HepG2 (cell line): ENCODE results near the gene TXNIP. TPM values are rescaled to one million over a fixed set of nuclear protein-coding genes. Genes with fewer than 3 reads are reported as not detected.
A peak's percentile ranks its signal among the peaks of the same experiment; 100 is the strongest.

Experiments used
- EEA1 ChIP-seq: sonication (generic); formaldehyde crosslinking; IDR thresholded peaks from 2 replicates; pipeline ENCODE4 v1.5.1; 2020; ENCODE audit warnings: mild to moderate bottlenecking, missing genetic modification reagents, borderline replicate concordance
- KMT2A ChIP-seq: sonication (generic); formaldehyde crosslinking; IDR thresholded peaks from 2 replicates; pipeline ENCODE4 v1.4.0; 2020; ENCODE audit warnings: missing genetic modification reagents
- LCORL ChIP-seq, 2 experiments: fragments of 450-650 bp in 1 of 2; sonication (generic) in 1 of 2; formaldehyde crosslinking in 1 of 2; IDR thresholded peaks; 2 replicates each; pipeline versions ENCODE4 v1.5.0 to v1.6.1; 2017 to 2020; ENCODE audit warnings: antibody characterized with exemption in 1 of 2, missing genetic modification reagents in 1 of 2
- MYC ChIP-seq: sonication (generic); formaldehyde crosslinking; IDR thresholded peaks from 2 replicates; pipeline ENCODE4 v1.9.0; 2021; ENCODE audit warnings: missing genetic modification reagents, borderline replicate concordance
- NFKB2 ChIP-seq: sonication (generic); formaldehyde crosslinking; IDR thresholded peaks from 2 replicates; pipeline ENCODE4 v1.4.0; 2020; ENCODE audit warnings: missing genetic modification reagents, borderline replicate concordance
- SAP130 ChIP-seq: IDR thresholded peaks from 2 replicates; pipeline ENCODE4 v1.6.1; 2016; ENCODE audit warnings: low read depth
- SMAD3 ChIP-seq: sonication (generic); formaldehyde crosslinking; IDR thresholded peaks from 2 replicates; pipeline ENCODE4 v1.4.0; 2020; ENCODE audit warnings: missing genetic modification reagents
- ZMYM2 ChIP-seq: sonication (generic); formaldehyde crosslinking; IDR thresholded peaks from 2 replicates; pipeline ENCODE4 v1.8.0; 2022; ENCODE audit warnings: mild to moderate bottlenecking, missing genetic modification reagents
- ZNF124 ChIP-seq: sonication (generic); formaldehyde crosslinking; IDR thresholded peaks from 2 replicates; pipeline ENCODE4 v1.4.0; 2020; ENCODE audit warnings: missing genetic modification reagents
- ZNF326 ChIP-seq: sonication (generic); formaldehyde crosslinking; IDR thresholded peaks from 2 replicates; pipeline ENCODE4 v1.4.0; 2020; ENCODE audit warnings: missing genetic modification reagents, borderline replicate concordance
- ZNF598 ChIP-seq: sonication (generic); formaldehyde crosslinking; IDR thresholded peaks from 2 replicates; pipeline ENCODE4 v1.5.1; 2020; ENCODE audit warnings: mild to moderate bottlenecking, missing genetic modification reagents, borderline replicate concordance
- polyA plus RNA-seq, 8 experiments: library from polyadenylated mRNA; depleted of rRNA in 3 of 8; stranded (reverse) in 7 of 8; unstranded in 1 of 8; fragments of >200 nt; fragmentation: Illumina TruSeq in 4 of 8; extraction: Trizol in 4 of 8; gene quantifications; 2 replicates each; pipeline versions ENCODE4 v1.2.1 to v1.2.3, GENCODE V29; 2011 to 2016; ENCODE audit warnings: low read depth in 4 of 8, missing spikeins in 1 of 8, mixed read lengths in 1 of 8; ENCODE audit not compliant: insufficient read depth in 1 of 8
- total RNA-seq, 5 experiments: library from RNA; depleted of rRNA; stranded (reverse); fragments of >200 nt; fragmentation: Illumina TruSeq; extraction: Trizol; gene quantifications; 2 replicates each; pipeline ENCODE4 v1.2.3, GENCODE V29; 2016; ENCODE audit warnings: low read depth in 1 of 5
- TF ChIP-seq, protein P1 (sequence below): sonication (generic); formaldehyde crosslinking; IDR thresholded peaks from 2 replicates; pipeline ENCODE4 v1.4.0; 2020; ENCODE audit warnings: missing genetic modification reagents
- TF ChIP-seq, protein P2 (sequence below): sonication (generic); formaldehyde crosslinking; IDR thresholded peaks from 2 replicates; pipeline ENCODE4 v1.5.0; 2020; ENCODE audit warnings: mild to moderate bottlenecking, missing genetic modification reagents
- TF ChIP-seq, protein P3 (sequence below): sonication (generic); formaldehyde crosslinking; IDR thresholded peaks from 2 replicates; pipeline ENCODE4 v1.4.0; 2020; ENCODE audit warnings: mild to moderate bottlenecking, missing genetic modification reagents
- TF ChIP-seq, protein P4 (sequence below): sonication (generic); formaldehyde crosslinking; conservative IDR thresholded peaks from 2 replicates; pipeline ENCODE4 v1.4.0; 2020; ENCODE audit warnings: missing genetic modification reagents
- TF ChIP-seq, protein P5 (sequence below): sonication (generic); formaldehyde crosslinking; IDR thresholded peaks from 2 replicates; pipeline ENCODE4 v1.5.0; 2020; ENCODE audit warnings: missing genetic modification reagents

TXNIP gene
- total and polyA plus RNA-seq, 2 of the 13 experiments (the other 11 are each of a cell fraction or from before 2014, with no cell fraction given): 24.4 to 237 TPM

DNA sequence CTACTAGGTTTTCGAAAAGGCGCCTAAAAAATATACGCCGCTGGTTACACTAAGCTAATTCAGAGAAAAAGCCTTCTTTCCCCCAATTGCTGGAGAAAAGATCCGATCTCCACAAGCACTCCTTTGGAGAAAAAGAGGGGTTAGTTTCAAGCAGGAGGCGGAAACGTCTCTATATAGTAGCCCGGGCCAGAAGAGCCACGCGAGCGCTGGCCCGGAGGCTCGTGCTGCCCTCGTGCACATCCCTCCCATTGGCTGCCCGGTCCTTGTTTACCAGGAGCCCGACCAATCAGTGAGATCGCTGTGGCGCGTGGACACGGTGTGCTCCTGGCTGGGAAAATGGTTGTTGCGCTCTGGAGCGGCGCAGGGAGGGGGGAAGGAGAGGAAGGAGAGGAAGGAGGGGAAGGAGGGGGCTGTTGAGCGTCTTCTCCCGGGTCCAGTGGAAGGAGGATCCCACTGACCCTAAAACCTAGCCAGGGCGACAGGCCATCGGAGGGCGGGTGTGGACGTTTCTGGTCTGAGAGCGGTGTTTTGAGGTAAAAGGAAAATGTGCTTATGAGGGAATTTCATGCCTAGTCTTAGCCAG, at the start of gene TXNIP (continued):
- TF ChIP-seq, protein P1, sequence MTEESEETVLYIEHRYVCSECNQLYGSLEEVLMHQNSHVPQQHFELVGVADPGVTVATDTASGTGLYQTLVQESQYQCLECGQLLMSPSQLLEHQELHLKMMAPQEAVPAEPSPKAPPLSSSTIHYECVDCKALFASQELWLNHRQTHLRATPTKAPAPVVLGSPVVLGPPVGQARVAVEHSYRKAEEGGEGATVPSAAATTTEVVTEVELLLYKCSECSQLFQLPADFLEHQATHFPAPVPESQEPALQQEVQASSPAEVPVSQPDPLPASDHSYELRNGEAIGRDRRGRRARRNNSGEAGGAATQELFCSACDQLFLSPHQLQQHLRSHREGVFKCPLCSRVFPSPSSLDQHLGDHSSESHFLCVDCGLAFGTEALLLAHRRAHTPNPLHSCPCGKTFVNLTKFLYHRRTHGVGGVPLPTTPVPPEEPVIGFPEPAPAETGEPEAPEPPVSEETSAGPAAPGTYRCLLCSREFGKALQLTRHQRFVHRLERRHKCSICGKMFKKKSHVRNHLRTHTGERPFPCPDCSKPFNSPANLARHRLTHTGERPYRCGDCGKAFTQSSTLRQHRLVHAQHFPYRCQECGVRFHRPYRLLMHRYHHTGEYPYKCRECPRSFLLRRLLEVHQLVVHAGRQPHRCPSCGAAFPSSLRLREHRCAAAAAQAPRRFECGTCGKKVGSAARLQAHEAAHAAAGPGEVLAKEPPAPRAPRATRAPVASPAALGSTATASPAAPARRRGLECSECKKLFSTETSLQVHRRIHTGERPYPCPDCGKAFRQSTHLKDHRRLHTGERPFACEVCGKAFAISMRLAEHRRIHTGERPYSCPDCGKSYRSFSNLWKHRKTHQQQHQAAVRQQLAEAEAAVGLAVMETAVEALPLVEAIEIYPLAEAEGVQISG (CRISPR knock-in tag): peak; percentile 53; the same call in 1 of the 2 replicates
- TF ChIP-seq ZNF598 (CRISPR knock-in tag): no peak
- TF ChIP-seq LCORL (IDR thresholded peaks at IDR 0.05): no peak
- peak; percentile 76 for TF ChIP-seq LCORL (CRISPR knock-in tag; IDR thresholded peaks at IDR 0.05)
- TF ChIP-seq, protein P2, sequence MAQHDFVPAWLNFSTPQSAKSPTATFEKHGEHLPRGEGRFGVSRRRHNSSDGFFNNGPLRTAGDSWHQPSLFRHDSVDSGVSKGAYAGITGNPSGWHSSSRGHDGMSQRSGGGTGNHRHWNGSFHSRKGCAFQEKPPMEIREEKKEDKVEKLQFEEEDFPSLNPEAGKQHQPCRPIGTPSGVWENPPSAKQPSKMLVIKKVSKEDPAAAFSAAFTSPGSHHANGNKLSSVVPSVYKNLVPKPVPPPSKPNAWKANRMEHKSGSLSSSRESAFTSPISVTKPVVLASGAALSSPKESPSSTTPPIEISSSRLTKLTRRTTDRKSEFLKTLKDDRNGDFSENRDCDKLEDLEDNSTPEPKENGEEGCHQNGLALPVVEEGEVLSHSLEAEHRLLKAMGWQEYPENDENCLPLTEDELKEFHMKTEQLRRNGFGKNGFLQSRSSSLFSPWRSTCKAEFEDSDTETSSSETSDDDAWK (CRISPR knock-in tag): no peak
- TF ChIP-seq, protein P3, sequence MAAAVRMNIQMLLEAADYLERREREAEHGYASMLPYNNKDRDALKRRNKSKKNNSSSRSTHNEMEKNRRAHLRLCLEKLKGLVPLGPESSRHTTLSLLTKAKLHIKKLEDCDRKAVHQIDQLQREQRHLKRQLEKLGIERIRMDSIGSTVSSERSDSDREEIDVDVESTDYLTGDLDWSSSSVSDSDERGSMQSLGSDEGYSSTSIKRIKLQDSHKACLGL (CRISPR knock-in tag): no peak
- peak; percentile 89 for TF ChIP-seq ZNF124
- peak; percentile 90 for TF ChIP-seq SAP130 (CRISPR knock-in tag)
- no peak for TF ChIP-seq EEA1 (CRISPR knock-in tag)
- TF ChIP-seq, protein P4, sequence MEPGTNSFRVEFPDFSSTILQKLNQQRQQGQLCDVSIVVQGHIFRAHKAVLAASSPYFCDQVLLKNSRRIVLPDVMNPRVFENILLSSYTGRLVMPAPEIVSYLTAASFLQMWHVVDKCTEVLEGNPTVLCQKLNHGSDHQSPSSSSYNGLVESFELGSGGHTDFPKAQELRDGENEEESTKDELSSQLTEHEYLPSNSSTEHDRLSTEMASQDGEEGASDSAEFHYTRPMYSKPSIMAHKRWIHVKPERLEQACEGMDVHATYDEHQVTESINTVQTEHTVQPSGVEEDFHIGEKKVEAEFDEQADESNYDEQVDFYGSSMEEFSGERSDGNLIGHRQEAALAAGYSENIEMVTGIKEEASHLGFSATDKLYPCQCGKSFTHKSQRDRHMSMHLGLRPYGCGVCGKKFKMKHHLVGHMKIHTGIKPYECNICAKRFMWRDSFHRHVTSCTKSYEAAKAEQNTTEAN (CRISPR knock-in tag): peak; percentile 57; the same call in 1 of the 2 replicates
- TF ChIP-seq KMT2A: peak; percentile 31; the same call in 1 of the 2 replicates
- TF ChIP-seq MYC (CRISPR knock-in tag): peak; percentile 83; the same call in 1 of the 2 replicates
- TF ChIP-seq ZNF326 (CRISPR knock-in tag): no peak
- TF ChIP-seq NFKB2 (CRISPR knock-in tag): peak; percentile 89; the same call in 1 of the 2 replicates
- TF ChIP-seq, protein P5, sequence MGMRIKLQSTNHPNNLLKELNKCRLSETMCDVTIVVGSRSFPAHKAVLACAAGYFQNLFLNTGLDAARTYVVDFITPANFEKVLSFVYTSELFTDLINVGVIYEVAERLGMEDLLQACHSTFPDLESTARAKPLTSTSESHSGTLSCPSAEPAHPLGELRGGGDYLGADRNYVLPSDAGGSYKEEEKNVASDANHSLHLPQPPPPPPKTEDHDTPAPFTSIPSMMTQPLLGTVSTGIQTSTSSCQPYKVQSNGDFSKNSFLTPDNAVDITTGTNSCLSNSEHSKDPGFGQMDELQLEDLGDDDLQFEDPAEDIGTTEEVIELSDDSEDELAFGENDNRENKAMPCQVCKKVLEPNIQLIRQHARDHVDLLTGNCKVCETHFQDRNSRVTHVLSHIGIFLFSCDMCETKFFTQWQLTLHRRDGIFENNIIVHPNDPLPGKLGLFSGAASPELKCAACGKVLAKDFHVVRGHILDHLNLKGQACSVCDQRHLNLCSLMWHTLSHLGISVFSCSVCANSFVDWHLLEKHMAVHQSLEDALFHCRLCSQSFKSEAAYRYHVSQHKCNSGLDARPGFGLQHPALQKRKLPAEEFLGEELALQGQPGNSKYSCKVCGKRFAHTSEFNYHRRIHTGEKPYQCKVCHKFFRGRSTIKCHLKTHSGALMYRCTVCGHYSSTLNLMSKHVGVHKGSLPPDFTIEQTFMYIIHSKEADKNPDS (CRISPR knock-in tag): 0 out of 2 replicates have a peak, but pooled peaks have one; percentile 66
- TF ChIP-seq ZMYM2 (CRISPR knock-in tag): 0 out of 2 replicates have a peak, but pooled peaks have one; percentile 43
- TF ChIP-seq SMAD3 (CRISPR knock-in tag): peak; percentile 93
